ENCODE measurements around the gene RAB43. TPM values are rescaled to one million over a fixed set of nuclear protein-coding genes. Genes with fewer than 3 reads are reported as not detected.

Gene RAB43
- total RNA-seq, 1 experiment from 2014 or later, result 2.9 TPM

DNA sequence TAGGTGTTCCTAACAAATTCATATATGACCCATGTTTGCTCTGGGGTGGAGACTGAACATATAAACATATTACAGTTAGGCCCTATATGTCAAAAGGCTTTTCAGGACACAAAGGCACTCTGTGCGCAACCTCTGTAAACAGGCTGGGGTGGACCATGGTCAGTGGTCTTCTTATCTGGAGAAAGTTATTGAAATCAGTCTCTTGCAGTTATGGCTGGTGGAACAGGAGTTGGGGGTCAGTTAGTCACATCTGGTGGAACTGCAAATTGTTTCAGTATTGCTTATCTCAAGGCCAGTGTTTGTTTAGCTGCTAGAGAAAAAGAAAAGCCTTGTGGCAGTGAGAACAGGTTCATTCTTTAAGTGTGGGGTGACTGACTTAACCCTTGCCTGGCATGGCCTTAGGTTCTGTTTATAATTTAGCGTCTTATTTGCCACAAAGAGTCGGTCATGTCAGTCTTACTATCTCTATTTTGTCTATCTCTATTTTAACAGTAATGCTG is 66.9 kb downstream of the RAB43 start:
- DNase-seq (ENCODE audit: low spot score), result no peak
- BruUV-seq (replicated peaks), result no TSS peak
- Histone ChIP-seq H3K9me3 (ENCODE audit: low read depth, low read length, poor library complexity, severe bottlenecking) (no peaks in the 10 kb centered on the region), H3K36me3 (ENCODE audit: insufficient read depth, low read length, poor library complexity, severe bottlenecking) (no peaks in the 10 kb centered on the region), H3K4me3 (ENCODE audit: low read depth, low read length, poor library complexity, severe bottlenecking) (no peak overlapping the region), H3K27ac (ENCODE audit: low read depth, low read length, poor library complexity, severe bottlenecking) (no peak overlapping the region), H3K27me3 (replicated peaks; ENCODE audit: insufficient read depth, low read depth, low read length, poor library complexity) (no peaks in the 10 kb centered on the region), H3K4me1 (ENCODE audit: insufficient read depth, low read length, poor library complexity, severe bottlenecking) (no peaks in the 10 kb centered on the region)
- CTCF ChIA-PET, result interaction anchor here (2.8 kb wide), 1 partner anchor 191 kb away, joined by 20 read pairs; no protein-coding TSS in a partner anchor
- POLR2A ChIA-PET (ENCODE audit: low non-redundant PET), result no interaction called here
- TF ChIP-seq EZH2 (IDR thresholded peaks at IDR 0.05; ENCODE audit: borderline replicate concordance, low read depth, low read length, poor library complexity, severe bottlenecking) (no peak), CTCF (conservative IDR thresholded peaks at IDR 0.05; ENCODE audit: low read depth, low read length) (no peak)
- intact Hi-C loops (cut with micrococcal nuclease; ENCODE audit: unreplicated experiment), result no loop called here

- TF ChIP-seq EZH2 (IDR thresholded peaks at IDR 0.05; ENCODE audit: borderline replicate concordance, low read depth, low read length, poor library complexity, severe bottlenecking), result no peak
- TF ChIP-seq CTCF (conservative IDR thresholded peaks at IDR 0.05; ENCODE audit: low read depth, low read length), result no peak
- Histone ChIP-seq H3K4me1 (ENCODE audit: insufficient read depth, low read length, poor library complexity, severe bottlenecking) (no peaks in the 10 kb centered on the region), H3K36me3 (ENCODE audit: insufficient read depth, low read length, poor library complexity, severe bottlenecking) (no peaks in the 10 kb centered on the region), H3K27ac (ENCODE audit: low read depth, low read length, poor library complexity, severe bottlenecking) (no peak overlapping the region), H3K9me3 (ENCODE audit: low read depth, low read length, poor library complexity, severe bottlenecking) (no peaks in the 10 kb centered on the region), H3K27me3 (replicated peaks; ENCODE audit: insufficient read depth, low read depth, low read length, poor library complexity) (no peaks in the 10 kb centered on the region), H3K4me3 (ENCODE audit: low read depth, low read length, poor library complexity, severe bottlenecking) (no peak overlapping the region)
- POLR2A ChIA-PET (ENCODE audit: low non-redundant PET), result no interaction called here
- no TSS peak for BruUV-seq (replicated peaks)
- intact Hi-C loops (cut with micrococcal nuclease; ENCODE audit: unreplicated experiment), result loop anchor here (1.0 kb wide), 1 partner anchor 193 kb away; no protein-coding TSS in a partner anchor
- CTCF ChIA-PET, result interaction anchor here (0.6 to 2.8 kb wide), 4 partner anchors 42 to 240 kb away, joined by 3 to 24 read pairs (median 12); no protein-coding TSS in a partner anchor
- DNase-seq (ENCODE audit: low spot score), result no peak
Measured at GRCh38 chr3:129052675-129053074, 68.9 kb downstream of the RAB43 start.

GRCh38 chr3:129051871-129052340 is 69.7 kb downstream of the RAB43 start:
- ChIA-PET POLR2A (ENCODE audit: low non-redundant PET) (no interaction called here), CTCF (interaction anchor here (0.6 to 2.8 kb wide), 3 partner anchors 43 to 194 kb away, joined by 5 to 24 read pairs (median 20); no protein-coding TSS in a partner anchor)
- intact Hi-C loops (cut with micrococcal nuclease; ENCODE audit: unreplicated experiment), result no loop called here
- Histone ChIP-seq H3K4me1 (ENCODE audit: insufficient read depth, low read length, poor library complexity, severe bottlenecking) (no peaks in the 10 kb centered on the region), H3K36me3 (ENCODE audit: insufficient read depth, low read length, poor library complexity, severe bottlenecking) (no peaks in the 10 kb centered on the region), H3K4me3 (ENCODE audit: low read depth, low read length, poor library complexity, severe bottlenecking) (no peak overlapping the region), H3K27me3 (replicated peaks; ENCODE audit: insufficient read depth, low read depth, low read length, poor library complexity) (no peaks in the 10 kb centered on the region), H3K27ac (ENCODE audit: low read depth, low read length, poor library complexity, severe bottlenecking) (no peak overlapping the region), H3K9me3 (ENCODE audit: low read depth, low read length, poor library complexity, severe bottlenecking) (no peaks in the 10 kb centered on the region)
- no peak for DNase-seq (ENCODE audit: low spot score)
- TF ChIP-seq CTCF (conservative IDR thresholded peaks at IDR 0.05; ENCODE audit: low read depth, low read length) (no peak), EZH2 (IDR thresholded peaks at IDR 0.05; ENCODE audit: borderline replicate concordance, low read depth, low read length, poor library complexity, severe bottlenecking) (no peak)
- BruUV-seq (replicated peaks), result no TSS peak
